ENCODE data around the gene ZNF205. TPM values are rescaled to one million over a fixed set of nuclear protein-coding genes. Genes with fewer than 3 reads are reported as not detected.

The ZNF205 gene
- total and polyA plus RNA-seq, 2 of the 13 experiments (the other 11 are each of a cell fraction or from before 2014, with no cell fraction given): 5.8 to 10.2 TPM

DNA sequence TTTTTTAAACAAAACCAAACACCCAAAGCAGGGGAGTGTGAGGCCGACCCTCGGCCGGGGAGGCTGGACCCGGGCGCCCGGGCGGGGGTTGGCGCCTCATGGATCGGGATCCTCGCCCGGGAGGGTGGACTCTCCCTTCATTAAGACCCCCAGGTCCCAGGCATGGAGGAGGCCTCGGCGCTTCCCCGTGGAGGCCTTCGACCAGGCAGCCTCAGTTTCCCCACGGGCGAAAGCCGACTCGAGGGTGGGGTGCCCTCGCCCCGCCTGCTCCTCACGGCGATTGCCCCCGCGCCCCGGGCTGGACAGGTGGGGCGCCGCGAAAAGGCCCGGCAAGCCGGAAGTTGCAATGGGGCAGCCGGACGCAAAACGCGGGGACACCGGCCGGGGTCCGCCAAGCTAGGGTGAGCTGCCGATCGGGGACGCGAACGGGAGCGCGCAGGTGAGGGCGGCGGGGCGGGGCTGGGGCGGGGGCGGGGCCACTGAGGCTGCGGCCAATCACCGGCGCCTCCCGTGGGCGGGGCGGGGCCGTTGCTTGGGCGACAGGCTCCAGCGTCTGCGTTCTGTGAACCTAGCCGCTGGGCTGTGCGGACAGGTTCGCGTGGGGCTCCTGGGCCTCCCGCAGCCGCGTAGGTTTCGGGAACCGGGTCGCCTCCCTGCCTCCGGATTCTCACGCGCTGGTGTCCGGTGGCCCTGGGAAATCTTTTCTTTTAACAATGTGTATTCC lies 6.0 kb upstream of the ZNF205 start (continued):
- peak; percentile 76; the same call in 1 of the 2 replicates for TF ChIP-seq MIER3 (CRISPR knock-in tag; IDR thresholded peaks at IDR 0.05; ENCODE audit: borderline replicate concordance)
- no peak for TF ChIP-seq FOXO4 (CRISPR knock-in tag; conservative IDR thresholded peaks at IDR 0.05)
- peak; percentile 67; the same call in 1 of the 2 replicates for TF ChIP-seq ZNF333 (CRISPR knock-in tag; IDR thresholded peaks at IDR 0.05; ENCODE audit: borderline replicate concordance)
- 0 out of 2 replicates have a peak, but pooled peaks have one; percentile 24 for TF ChIP-seq ZNF564 (CRISPR knock-in tag; IDR thresholded peaks at IDR 0.05)
- TF ChIP-seq CSRNP1 (CRISPR knock-in tag; IDR thresholded peaks at IDR 0.05): 0 out of 2 replicates have a peak, but pooled peaks have one; percentile 27
- peak; percentile 65 for TF ChIP-seq ASH2L (IDR thresholded peaks at IDR 0.05; ENCODE audit: insufficient read length, low read depth, low read length)
- TF ChIP-seq TEAD3 (CRISPR knock-in tag; optimal IDR thresholded peaks at IDR 0.05; ENCODE audit: borderline replicate concordance): peak; percentile 19
- TF ChIP-seq HCFC1 (IDR thresholded peaks at IDR 0.05; ENCODE audit: low read depth, low read length): peak; percentile 50; the same call in 1 of the 2 replicates
- no peak for TF ChIP-seq ATF7 (IDR thresholded peaks at IDR 0.05)
- TF ChIP-seq ATF7 (CRISPR knock-in tag; IDR thresholded peaks at IDR 0.05): peak; percentile 64; the same call in 1 of the 2 replicates
- TF ChIP-seq PLRG1 (conservative IDR thresholded peaks at IDR 0.05): no peak
- TF ChIP-seq MTF1 (CRISPR knock-in tag; IDR thresholded peaks at IDR 0.05): no peak
- no peak for TF ChIP-seq ZNF577 (CRISPR knock-in tag; IDR thresholded peaks at IDR 0.05; ENCODE audit: borderline replicate concordance, low read depth)
- TF ChIP-seq ZNF317 (CRISPR knock-in tag; IDR thresholded peaks at IDR 0.05): no peak
- no peak for TF ChIP-seq ZKSCAN5 (CRISPR knock-in tag; IDR thresholded peaks at IDR 0.05)
- no peak for TF ChIP-seq ZBTB1 (CRISPR knock-in tag; IDR thresholded peaks at IDR 0.05; ENCODE audit: borderline replicate concordance)
- peak; percentile 32; the same call in 1 of the 2 replicates for TF ChIP-seq ZFP1 (CRISPR knock-in tag; IDR thresholded peaks at IDR 0.05)
- peak; percentile 74 for TF ChIP-seq TARDBP (CRISPR knock-in tag; IDR thresholded peaks at IDR 0.05)
- TF ChIP-seq FOXA3 (CRISPR knock-in tag; IDR thresholded peaks at IDR 0.05): peak; percentile 40; the same call in 1 of the 2 replicates
- TF ChIP-seq AGO2 (optimal IDR thresholded peaks at IDR 0.05; ENCODE audit: low read depth, low read length): peak; percentile 79
- peak; percentile 50; the same call in 1 of the 2 replicates for TF ChIP-seq KDM3A (CRISPR knock-in tag; IDR thresholded peaks at IDR 0.05; ENCODE audit: low read depth)
- TF ChIP-seq, protein P1, sequence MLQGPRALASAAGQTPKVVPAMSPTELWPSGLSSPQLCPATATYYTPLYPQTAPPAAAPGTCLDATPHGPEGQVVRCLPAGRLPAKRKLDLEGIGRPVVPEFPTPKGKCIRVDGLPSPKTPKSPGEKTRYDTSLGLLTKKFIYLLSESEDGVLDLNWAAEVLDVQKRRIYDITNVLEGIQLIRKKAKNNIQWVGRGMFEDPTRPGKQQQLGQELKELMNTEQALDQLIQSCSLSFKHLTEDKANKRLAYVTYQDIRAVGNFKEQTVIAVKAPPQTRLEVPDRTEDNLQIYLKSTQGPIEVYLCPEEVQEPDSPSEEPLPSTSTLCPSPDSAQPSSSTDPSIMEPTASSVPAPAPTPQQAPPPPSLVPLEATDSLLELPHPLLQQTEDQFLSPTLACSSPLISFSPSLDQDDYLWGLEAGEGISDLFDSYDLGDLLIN (CRISPR knock-in tag; IDR thresholded peaks at IDR 0.05; ENCODE audit: borderline replicate concordance): no peak
- TF ChIP-seq DNMT3B (CRISPR knock-in tag; conservative IDR thresholded peaks at IDR 0.05): no peak; the same call in 1 of the 2 replicates
- TF ChIP-seq ZNF337 (CRISPR knock-in tag; IDR thresholded peaks at IDR 0.05; ENCODE audit: borderline replicate concordance, low read depth): 0 out of 2 replicates have a peak, but pooled peaks have one; percentile 56
- TF ChIP-seq PCBP1 (IDR thresholded peaks at IDR 0.05; ENCODE audit: borderline replicate concordance, low read depth, low read length): no peak

All from HepG2 (cell line).